H1 (cell line): ENCODE data around the gene DSTYK. TPM values are rescaled to one million over a fixed set of nuclear protein-coding genes. Genes with fewer than 3 reads are reported as not detected.

ENCODE experiments used
- CTCF ChIA-PET: fragments of 300-600 bp; sonication (Branson Sonifier 250); formaldehyde crosslinking; loops from one replicate; lab custom pipeline; 2021; ENCODE audit not compliant: partially characterized antibody; lab: Charles Lee
- POLR2A ChIA-PET: fragments of 300-600 bp; sonication (Branson Sonifier 250); formaldehyde crosslinking; loops from one replicate; lab custom pipeline; 2021; ENCODE audit warnings: inconsistent platforms; ENCODE audit not compliant: partially characterized antibody; lab: Charles Lee
- DNase-seq, 2 experiments: peaks; one replicate each; pipeline versions ENCODE4 v3.0.0 to v3.0.0-alpha.2; 2010 to 2022; ENCODE audit warnings: low spot score in 2 of 2, low read depth in 1 of 2, mixed read lengths in 1 of 2
- FAIRE-seq: peaks from 2 replicates; lab custom pipeline; 2011; peaks lifted over from hg19 to GRCh38; lab: Jason Lieb, UNC
- H2AFZ ChIP-seq: 2 replicates; pipeline ENCODE4 v1.8.1; 2012; ENCODE audit warnings: low read length, inconsistent platforms
- H2AK5ac ChIP-seq: 2 replicates; pipeline ENCODE4 v1.6.1; 2013; ENCODE audit warnings: low read depth, low read length
- H2BK120ac ChIP-seq: replicated peaks from 2 replicates; pipeline ENCODE3; 2013; ENCODE audit warnings: low read depth, low read length, inconsistent platforms
- H2BK12ac ChIP-seq: 2 replicates; pipeline ENCODE4 v1.6.1; 2013; ENCODE audit warnings: low read depth, low read length
- H2BK15ac ChIP-seq: 2 replicates; pipeline ENCODE4 v1.6.1; 2013; ENCODE audit warnings: low read length
- H2BK20ac ChIP-seq: 2 replicates; pipeline ENCODE4 v1.6.1; 2013; ENCODE audit warnings: low read length
- H2BK5ac ChIP-seq: 2 replicates; pipeline ENCODE4 v1.6.1; 2013; ENCODE audit warnings: low read depth, low read length
- H3K14ac ChIP-seq: 2 replicates; pipeline ENCODE4 v1.6.1; 2013; ENCODE audit warnings: inconsistent platforms; ENCODE audit not compliant: insufficient read length
- H3K18ac ChIP-seq: 2 replicates; pipeline ENCODE4 v1.6.1; 2013; ENCODE audit warnings: low read length; ENCODE audit errors: extremely low read depth
- H3K23ac ChIP-seq: 2 replicates; pipeline ENCODE4 v1.6.1; 2013; ENCODE audit warnings: inconsistent platforms; ENCODE audit not compliant: insufficient read length
- H3K23me2 ChIP-seq: 2 replicates; pipeline ENCODE4 v1.6.1; 2013; ENCODE audit warnings: low read depth, low read length
- H3K27ac ChIP-seq: 2 replicates; pipeline ENCODE4 v1.6.1; 2011; ENCODE audit warnings: low read depth, low read length, inconsistent platforms
- H3K27me3 ChIP-seq, 4 experiments: replicated peaks in 1 of 4; 1 replicate in 1 of 4; 2 replicates in 3 of 4; pipeline versions ENCODE4 v1.6.1 to v1.8.1; 2011 to 2013; ENCODE audit warnings: low read length in 3 of 4, mild to moderate bottlenecking in 3 of 4, inconsistent platforms in 2 of 4, mixed read lengths in 2 of 4, moderate library complexity in 1 of 4; ENCODE audit not compliant: control insufficient read depth in 3 of 4, insufficient read depth in 3 of 4; ENCODE audit errors: extremely low read depth in 1 of 4
- H3K36me3 ChIP-seq, 4 experiments: 2 replicates each; pipeline versions ENCODE4 v1.6.1 to v1.8.1; 2011 to 2013; ENCODE audit warnings: mild to moderate bottlenecking in 4 of 4, low read length in 3 of 4, moderate library complexity in 2 of 4, control low read depth in 1 of 4, inconsistent platforms in 1 of 4; ENCODE audit not compliant: insufficient read depth in 4 of 4, control insufficient read depth in 2 of 4
- H3K4ac ChIP-seq: replicated peaks from 2 replicates; pipeline ENCODE3; 2013; ENCODE audit warnings: low read length, low read depth, mixed read lengths, inconsistent platforms; ENCODE audit not compliant: insufficient read length
- H3K4me1 ChIP-seq, 4 experiments: replicated peaks in 1 of 4; 1 replicate in 1 of 4; 2 replicates in 3 of 4; pipeline versions ENCODE4 v1.6.1 to v1.8.1; 2011 to 2013; ENCODE audit warnings: low read length in 3 of 4, inconsistent platforms in 2 of 4, mixed read lengths in 1 of 4; ENCODE audit not compliant: insufficient read depth in 4 of 4, control insufficient read depth in 3 of 4
- H3K4me2 ChIP-seq, 2 experiments: 2 replicates each; pipeline versions ENCODE4 v1.6.1 to v1.8.1; 2011 to 2013; ENCODE audit warnings: low read depth in 2 of 2, low read length in 2 of 2, control low read depth in 1 of 2, inconsistent platforms in 1 of 2, mild to moderate bottlenecking in 1 of 2; ENCODE audit not compliant: insufficient read depth in 1 of 2
- H3K4me3 ChIP-seq, 4 experiments: fragments of 200-600, 300-600 bp in 1 of 4; sonication (generic), shearing (Covaris generic), sonication (Bioruptor Twin) in 1 of 4; 2 replicates each; pipeline versions ENCODE4 v1.5.1 to v1.8.1; 2011 to 2016; ENCODE audit warnings: low read length in 4 of 4, low read depth in 3 of 4, control low read depth in 2 of 4, inconsistent platforms in 2 of 4, mild to moderate bottlenecking in 2 of 4, mixed read lengths in 1 of 4, moderate library complexity in 1 of 4; ENCODE audit not compliant: insufficient read depth in 2 of 4; ENCODE audit errors: extremely low read depth in 1 of 4
- H3K56ac ChIP-seq: replicated peaks from 2 replicates; pipeline ENCODE3; 2013; ENCODE audit warnings: low read depth, mild to moderate bottlenecking, mixed read lengths, low read length, inconsistent platforms; ENCODE audit not compliant: insufficient read length
- H3K79me1 ChIP-seq: 2 replicates; pipeline ENCODE4 v1.6.1; 2013; ENCODE audit warnings: low read depth, low read length, control low read depth
- H3K79me2 ChIP-seq, 2 experiments: 2 replicates each; pipeline versions ENCODE4 v1.6.1 to v1.8.1; 2012 to 2013; ENCODE audit warnings: low read length in 2 of 2, mild to moderate bottlenecking in 2 of 2, inconsistent platforms in 1 of 2; ENCODE audit not compliant: insufficient read depth in 2 of 2, control insufficient read depth in 1 of 2
- H3K9ac ChIP-seq, 4 experiments: replicated peaks in 1 of 4; 1 replicate in 1 of 4; 2 replicates in 3 of 4; pipeline versions ENCODE4 v1.6.1 to v1.8.1; 2011 to 2013; ENCODE audit warnings: low read depth in 3 of 4, low read length in 3 of 4, control low read depth in 2 of 4, mild to moderate bottlenecking in 2 of 4, moderate library complexity in 2 of 4, inconsistent platforms in 1 of 4; ENCODE audit errors: extremely low read depth in 1 of 4
- H3K9me3 ChIP-seq, 2 experiments: 2 replicates each; pipeline versions ENCODE4 v1.6.1 to v1.8.1; 2012 to 2013; ENCODE audit warnings: mild to moderate bottlenecking in 2 of 2, moderate library complexity in 2 of 2, control low read depth in 1 of 2, inconsistent platforms in 1 of 2, low read depth in 1 of 2, low read length in 1 of 2, mixed read lengths in 1 of 2; ENCODE audit not compliant: insufficient read depth in 2 of 2
- H4K20me1 ChIP-seq, 2 experiments: replicated peaks in 1 of 2; 2 replicates each; pipeline versions ENCODE3 to v1.8.1; 2011 to 2013; ENCODE audit warnings: inconsistent platforms in 2 of 2, low read length in 2 of 2, mild to moderate bottlenecking in 1 of 2; ENCODE audit not compliant: insufficient read depth in 2 of 2, control insufficient read depth in 1 of 2
- H4K5ac ChIP-seq: 2 replicates; pipeline ENCODE4 v1.6.1; 2013; ENCODE audit warnings: low read length, low read depth, mixed read lengths, inconsistent platforms; ENCODE audit not compliant: insufficient read length
- H4K8ac ChIP-seq: 2 replicates; pipeline ENCODE4 v1.8.0; 2013; ENCODE audit warnings: mild to moderate bottlenecking, moderate library complexity, low read length, inconsistent platforms; ENCODE audit not compliant: insufficient read depth; ENCODE audit errors: extremely low read depth
- H4K91ac ChIP-seq: replicated peaks from 2 replicates; pipeline ENCODE3; 2013; ENCODE audit warnings: low read length, mixed read lengths, inconsistent platforms; ENCODE audit not compliant: insufficient read length
- CREB1 ChIP-seq: IDR thresholded peaks from 2 replicates; pipeline ENCODE4 v1.6.1; 2012; ENCODE audit warnings: inconsistent platforms
- MAX ChIP-seq: IDR thresholded peaks from 2 replicates; pipeline ENCODE4 v1.6.1; 2012; ENCODE audit warnings: inconsistent platforms
- RAD21 ChIP-seq, 2 experiments: IDR thresholded peaks in 1 of 2; conservative IDR thresholded peaks in 1 of 2; 2 replicates each; pipeline ENCODE4 v1.6.1; 2011; ENCODE audit warnings: low read depth in 2 of 2, low read length in 2 of 2, improper control_type of control experiment in 1 of 2, inconsistent platforms in 1 of 2, mild to moderate bottlenecking in 1 of 2, moderate library complexity in 1 of 2
- SP1 ChIP-seq: IDR thresholded peaks from 2 replicates; pipeline ENCODE4 v1.6.1; 2011; ENCODE audit warnings: low read depth, low read length
- WGBS, 2 experiments: shearing (Covaris generic) in 1 of 2; methylation state at CpG; one replicate each; pipeline versions ENCODE4 v1.1.6 to v1.1.7; 2013 to 2015; ENCODE audit warnings: low lambda C conversion rate in 2 of 2, mixed read lengths in 2 of 2, inconsistent platforms in 1 of 2, low coverage in 1 of 2, missing lambda C conversion rate in 1 of 2; ENCODE audit not compliant: insufficient replicate concordance in 2 of 2, insufficient coverage in 1 of 2, insufficient read length in 1 of 2; ENCODE audit errors: extremely low coverage in 1 of 2, missing lambda C conversion rate in 1 of 2; 5-methylcytosine and 5-hydroxymethylcytosine counted together
- polyA plus RNA-seq, 7 experiments: library from polyadenylated mRNA; depleted of rRNA in 3 of 7; stranded (reverse) in 5 of 7; unstranded in 2 of 7; fragments of >200 nt in 5 of 7; fragments of 200-250 nt in 2 of 7; gene quantifications; 1 replicate in 5 of 7; 2 replicates in 1 of 7; 4 replicates in 1 of 7; pipeline versions ENCODE4 v1.2.1 to v1.2.3, GENCODE V29; 2011 to 2013; ENCODE audit warnings: missing spikeins in 2 of 7, mixed read lengths in 2 of 7
- total RNA-seq: library from RNA; stranded (reverse); fragmentation: NEBNext Ultra II Directional; extraction: Animal tissue kit (Norgen Biotek cat#: 25700); gene quantifications from 2 replicates; pipeline ENCODE4 v1.2.1, GENCODE V29; 2021

DSTYK gene
- total and polyA plus RNA-seq, 2 of the 8 experiments (the other 6 are each of a cell fraction or from before 2014, with no cell fraction given), result 2.7 to 8.5 TPM

GRCh38 chr1:205237526-205238484 lies 26.3 kb upstream of the DSTYK start:
- Histone ChIP-seq H3K14ac (no peak overlapping the region), H4K8ac (no peak overlapping the region), H3K4me3 (no peak overlapping the region), H4K5ac (no peak overlapping the region), H2BK20ac (peak overlapping the region; percentile 21; the same call in 1 of the 2 replicates), H2BK15ac (no peak overlapping the region), H4K20me1 (peaks cover 0 to 1% of the 10 kb centered on the region in 2 experiments), H4K91ac (no peak overlapping the region), H3K27me3 (no peaks in the 10 kb centered on the region), H2BK5ac (no peak overlapping the region), H3K9ac (no peak overlapping the region), H3K56ac (no peak overlapping the region), H2AFZ (no peak overlapping the region), H3K4me2 (no peak overlapping the region), H3K9me3 (no peaks in the 10 kb centered on the region), H3K36me3 (peaks cover 0 to 5% (median 2%) of the 10 kb centered on the region in 4 experiments; a peak in 3 of 8 replicates), H2BK12ac (no peak overlapping the region), H2BK120ac (no peak overlapping the region), H3K27ac (no peak overlapping the region), H3K4me1 (no peaks in the 10 kb centered on the region), H3K79me2 (no peaks in the 10 kb centered on the region), H3K79me1 (peaks cover 2% of the 10 kb centered on the region; the same call in 1 of the 2 replicates), H3K23ac (no peak overlapping the region), H2AK5ac (no peak overlapping the region), H3K4ac (no peak overlapping the region), H3K23me2 (no peaks in the 10 kb centered on the region), H3K18ac (no peak overlapping the region)
- POLR2A ChIA-PET, result interaction anchor here (1.2 to 1.4 kb wide), 3 partner anchors 10 to 24 kb away, joined by 3 to 4 read pairs (median 4); no protein-coding TSS in a partner anchor
- WGBS, 2 experiments, result 94% methylated on average over 12 of the region's 12 CpGs; no CpG with 5 or more reads in 1 of the 2 experiments
- no peak for DNase-seq
- CTCF ChIA-PET, result interaction anchor here (0.7 to 40.8 kb wide), 8 partner anchors 9 to 248 kb away, joined by 3 to 1035 read pairs (median 5); partner anchors contain the start of gene TMCC2
- FAIRE-seq, result no peak
- TF ChIP-seq RAD21 (IDR thresholded peaks at IDR 0.05 in 1 of 2, conservative IDR thresholded peaks at IDR 0.05 in 1 of 2; ENCODE audit: low read depth in 2 of 2, low read length in 2 of 2), result no peak
- no peak for TF ChIP-seq MAX
- TF ChIP-seq SP1, result no peak
- no peak for TF ChIP-seq CREB1
